HG03442 (cell line): ENCODE results near the gene MYD88.
A peak's percentile ranks its signal among the peaks of the same experiment; 100 is the strongest.
"Not testable (repeated sequence)": the region's sequence is repeated elsewhere in the genome, so short reads cannot be mapped to it uniquely, and the experiment has no call there.

Source experiments
- ATAC-seq: cut with Tn5 transposase; IDR thresholded peaks from one replicate; pipeline ENCODE4 v1.9.1; 2021; ENCODE audit warnings: mild to moderate bottlenecking, moderate library complexity; ENCODE audit not compliant: unreplicated experiment

The MYD88 gene

DNA sequence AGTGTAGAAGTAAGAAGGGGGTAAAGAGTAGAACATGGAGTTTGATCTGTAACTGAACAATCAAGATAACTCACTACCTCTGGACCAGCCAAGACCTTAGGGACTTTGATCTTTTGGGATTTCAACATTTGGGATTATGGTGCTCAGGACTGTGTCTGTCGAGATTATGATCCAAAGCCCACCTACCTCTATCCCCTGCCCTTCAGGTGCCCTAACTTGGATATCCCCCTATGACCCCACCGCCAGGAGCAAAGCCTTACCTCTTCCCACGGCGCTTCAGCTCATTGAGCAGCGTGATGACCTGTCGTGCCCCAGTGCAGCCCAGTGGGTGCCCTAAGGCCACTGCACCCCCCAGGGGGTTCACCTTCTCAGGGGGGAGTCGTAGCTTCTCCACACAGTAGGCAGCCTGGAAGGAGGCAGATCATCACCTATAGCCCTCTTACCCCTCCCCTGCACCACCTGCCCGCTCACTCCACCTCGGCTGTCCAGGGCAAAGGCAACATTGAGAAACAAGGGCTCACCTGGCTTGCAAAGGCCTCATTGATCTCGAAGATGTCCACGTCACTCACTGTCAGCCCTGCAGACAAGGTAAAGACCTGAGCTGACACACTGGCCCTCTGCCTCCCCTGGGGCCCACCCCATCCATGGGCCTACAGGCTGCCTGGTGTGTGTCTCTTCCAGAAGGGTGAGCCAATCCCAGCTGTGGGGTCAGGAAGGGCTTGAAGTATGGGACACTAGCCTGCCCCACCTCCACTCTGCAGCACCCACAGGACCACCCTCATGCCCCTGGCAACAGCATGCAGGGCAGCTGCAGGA, 12.9 kb upstream of the MYD88 start:
- no peak for ATAC-seq

DNA sequence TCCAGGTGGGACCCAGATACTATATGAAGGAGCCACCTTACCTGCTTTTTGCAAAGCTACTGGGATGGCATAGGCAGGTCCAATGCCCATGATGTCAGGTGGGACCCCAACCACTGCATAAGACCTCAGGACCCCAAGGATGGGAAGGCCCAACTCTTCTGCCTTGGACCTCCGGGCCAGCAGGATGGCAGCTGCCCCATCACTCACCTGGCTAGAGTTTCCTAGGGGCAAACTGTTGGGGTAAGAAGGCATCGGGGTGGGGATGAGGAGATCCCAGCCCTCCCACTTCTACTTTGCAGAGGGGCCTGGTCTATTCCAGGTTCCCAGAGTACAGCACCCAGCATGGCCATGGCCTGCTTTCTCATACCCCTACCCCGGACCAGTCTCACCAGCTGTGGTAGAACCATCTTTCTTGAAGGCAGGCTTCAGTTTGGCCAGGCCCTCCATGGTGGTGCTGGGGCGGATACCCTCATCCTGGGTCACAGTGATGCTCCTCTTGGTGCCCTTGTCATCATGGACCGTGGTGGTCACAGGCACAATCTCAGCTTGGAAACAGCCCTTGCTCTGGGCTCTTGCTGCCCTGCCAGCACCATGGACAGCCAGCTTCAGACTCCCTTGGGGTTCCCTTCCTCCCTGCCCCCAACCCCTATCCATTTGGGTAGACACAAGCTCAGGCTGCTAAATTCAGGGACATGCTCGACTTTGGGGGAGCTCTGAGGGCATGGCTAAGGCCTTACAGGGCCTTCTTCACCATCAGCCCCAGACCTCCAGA, 12.2 kb upstream of the MYD88 start:
- ATAC-seq, result no peak

DNA sequence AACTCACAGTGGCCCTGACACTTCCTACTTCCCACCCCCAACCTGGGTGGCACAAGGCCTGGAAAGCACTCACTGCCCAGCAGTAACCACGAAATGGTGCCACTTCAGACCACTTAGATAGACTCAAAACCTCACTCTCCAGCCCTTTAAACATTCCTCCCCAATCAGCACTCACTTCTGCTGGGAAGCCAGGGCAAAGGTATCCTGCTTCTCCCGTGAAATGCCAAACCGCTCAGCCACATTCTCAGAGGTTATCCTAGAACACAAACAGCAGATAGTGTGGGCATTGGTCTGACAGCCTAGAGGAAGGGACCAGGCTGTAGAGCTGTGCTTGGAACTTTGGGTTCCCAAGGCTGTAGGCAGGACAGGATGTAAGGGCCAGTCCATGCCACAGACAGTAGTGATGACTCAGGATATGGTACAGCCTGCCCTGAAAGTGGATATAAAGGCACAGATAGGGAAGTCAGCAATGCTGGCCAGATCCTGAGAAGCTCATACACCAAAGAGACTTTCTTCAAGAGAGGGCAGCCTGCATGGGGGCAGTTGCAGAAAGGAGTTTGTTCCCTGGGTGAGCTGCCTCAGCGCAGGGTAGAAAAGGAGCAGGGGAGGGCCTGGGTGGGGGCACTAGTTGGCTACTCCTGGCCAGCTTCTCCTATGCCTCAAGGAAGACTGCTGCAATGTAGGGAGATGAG, 10.7 kb upstream of the MYD88 start:
- no peak for ATAC-seq

DNA sequence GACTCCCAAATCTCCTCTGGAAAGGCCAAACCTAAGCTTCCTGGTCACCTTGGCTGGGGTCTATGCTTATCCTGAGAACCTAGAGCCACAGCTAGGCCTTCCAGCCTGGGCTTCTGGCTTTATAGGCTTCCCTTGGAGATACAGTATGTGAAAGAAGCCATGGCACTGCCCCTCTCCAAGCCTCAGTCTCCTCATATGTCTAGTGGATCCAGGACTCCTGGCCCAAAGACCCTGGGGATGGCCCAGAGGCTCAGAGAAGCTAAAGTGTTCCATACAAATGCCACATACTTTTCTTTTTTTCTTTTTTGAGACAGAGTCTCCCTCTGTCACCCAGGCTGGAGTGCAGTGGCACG, 10.2 kb upstream of the MYD88 start:
- ATAC-seq, result no peak

DNA sequence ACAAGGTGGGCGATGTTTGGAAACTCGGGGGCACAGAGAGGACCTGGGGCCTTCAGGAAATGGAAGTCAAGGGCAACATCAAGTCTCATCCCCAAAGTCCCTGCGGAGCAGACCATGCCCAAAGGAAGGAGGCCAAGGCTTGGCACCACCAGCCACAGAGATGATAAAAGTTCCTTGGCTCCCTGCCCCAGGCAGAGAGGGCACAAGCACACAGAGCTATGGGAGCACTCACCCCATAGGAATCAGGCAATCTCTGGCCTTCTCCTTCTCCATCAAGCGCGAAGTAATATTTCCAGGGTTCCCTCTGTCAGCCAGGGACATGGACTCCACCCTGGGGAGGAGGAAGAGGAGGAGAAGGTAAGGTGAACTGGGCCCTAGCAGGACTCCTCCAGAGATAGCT, 9.4 kb upstream of the MYD88 start:
- ATAC-seq, result no peak

DNA sequence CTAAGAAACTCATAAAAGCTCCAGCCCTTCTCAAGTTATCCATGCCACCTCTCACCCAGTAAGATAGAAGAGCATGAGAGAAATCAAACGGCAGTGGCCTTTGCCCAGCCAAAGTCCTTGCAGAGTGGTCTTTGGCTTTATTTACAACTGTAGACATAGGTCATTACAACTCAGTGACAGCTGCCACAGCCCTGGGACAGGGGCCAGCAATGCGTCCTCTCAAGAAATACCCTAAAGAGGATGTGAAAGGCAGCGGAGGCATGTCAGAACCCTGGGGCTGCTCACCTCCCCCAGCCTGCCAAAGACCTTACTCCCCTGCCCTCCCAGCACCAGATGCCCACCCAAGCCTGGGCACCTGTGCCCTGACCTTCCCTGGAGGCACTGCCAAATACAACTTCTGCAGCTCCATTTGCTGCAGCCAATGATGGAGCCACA, 7.8 kb upstream of the MYD88 start:
- ATAC-seq, result no peak

DNA sequence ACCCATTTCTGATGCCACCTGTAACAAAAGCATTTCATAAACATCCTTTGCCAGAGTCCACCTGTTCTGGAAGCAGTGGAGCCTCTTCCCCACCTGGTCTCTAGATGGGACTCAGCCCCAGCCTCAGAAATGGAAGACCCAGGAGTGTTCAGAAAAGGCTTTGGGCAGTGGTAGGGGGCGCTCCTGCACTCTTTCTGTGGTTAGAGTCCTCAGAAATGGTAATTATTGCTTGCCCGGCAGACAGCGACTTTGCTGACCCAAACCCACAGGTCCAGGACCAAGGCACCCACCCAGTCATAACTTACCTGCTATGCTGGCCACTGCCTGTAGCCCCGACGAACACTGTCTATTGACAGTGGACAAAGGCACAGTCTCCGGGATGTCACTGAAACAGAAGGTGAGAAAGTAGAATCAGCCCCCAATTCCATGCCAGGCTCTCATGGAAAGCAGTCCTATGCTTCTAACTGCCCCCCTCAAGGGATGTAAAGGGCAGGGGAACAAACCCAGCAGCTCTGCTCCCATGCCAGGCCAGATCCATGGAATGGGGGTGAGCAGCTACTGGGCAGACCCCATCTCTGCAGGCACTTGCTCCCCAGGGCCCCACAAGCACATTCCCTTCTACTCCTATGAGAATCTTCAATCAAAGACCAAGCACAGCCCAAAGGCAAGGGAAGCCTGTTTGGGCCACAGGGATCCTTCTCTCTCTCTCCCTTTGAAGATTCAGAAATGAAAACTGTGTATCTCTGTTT, 6.7 kb upstream of the MYD88 start:
- ATAC-seq, result no peak

DNA sequence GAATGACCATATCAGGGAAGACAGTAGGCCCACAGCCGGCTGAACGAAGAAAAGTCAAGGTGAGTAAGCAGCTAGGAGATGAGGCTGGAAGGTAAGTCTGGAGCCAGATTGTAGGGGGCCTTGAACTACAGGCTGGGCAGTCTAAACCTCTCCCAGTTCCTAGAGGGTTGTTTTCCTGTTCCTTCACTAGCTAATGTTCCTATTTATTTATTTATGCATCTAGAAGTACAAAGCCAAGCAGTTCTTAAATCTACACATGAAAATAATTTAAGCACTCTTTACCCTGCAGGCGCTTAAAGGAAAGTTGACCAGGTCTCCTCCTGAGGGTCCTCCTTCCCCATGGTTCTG, 5.3 kb upstream of the MYD88 start:
- ATAC-seq, result no peak

DNA sequence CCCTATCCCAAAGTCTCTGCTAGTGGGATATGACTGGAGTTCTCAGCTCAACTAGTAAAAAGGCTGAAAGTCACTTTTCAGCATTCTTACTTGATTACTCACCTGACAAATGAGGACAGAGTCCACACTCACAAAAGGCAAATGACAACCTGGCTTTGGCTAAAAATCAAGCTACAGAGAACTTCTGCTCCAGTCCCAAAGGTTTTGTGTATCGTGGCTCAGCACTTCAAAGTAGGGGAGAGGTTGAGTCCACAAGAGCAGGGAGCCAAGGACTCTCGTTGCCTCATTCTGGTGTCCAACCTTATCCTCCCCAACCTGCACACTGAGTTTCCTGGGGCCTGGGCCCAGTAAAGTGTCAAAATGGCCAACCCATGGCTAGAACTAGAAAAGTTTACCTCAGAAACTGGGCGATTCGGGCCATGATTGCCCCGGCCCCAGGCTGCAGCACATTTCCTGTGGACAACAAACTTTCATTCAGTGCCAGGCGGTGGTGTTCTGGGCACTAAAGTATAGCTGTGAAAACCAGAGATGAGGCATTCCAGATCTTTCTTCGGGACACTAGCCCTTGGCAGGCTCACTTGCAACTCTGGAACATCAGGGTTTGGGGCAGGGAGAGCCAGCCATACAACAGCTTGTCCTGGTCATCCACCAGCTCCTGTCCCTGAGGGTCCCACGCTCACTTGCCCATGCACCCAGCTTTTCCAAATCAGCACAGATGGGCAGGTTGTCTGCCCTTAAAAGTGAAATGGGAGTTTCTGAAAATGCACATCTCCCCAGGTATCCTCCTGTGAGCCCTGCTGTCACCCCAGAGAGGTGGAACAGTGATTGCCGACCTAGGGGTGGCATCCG, 4.7 kb upstream of the MYD88 start:
- no peak for ATAC-seq

DNA sequence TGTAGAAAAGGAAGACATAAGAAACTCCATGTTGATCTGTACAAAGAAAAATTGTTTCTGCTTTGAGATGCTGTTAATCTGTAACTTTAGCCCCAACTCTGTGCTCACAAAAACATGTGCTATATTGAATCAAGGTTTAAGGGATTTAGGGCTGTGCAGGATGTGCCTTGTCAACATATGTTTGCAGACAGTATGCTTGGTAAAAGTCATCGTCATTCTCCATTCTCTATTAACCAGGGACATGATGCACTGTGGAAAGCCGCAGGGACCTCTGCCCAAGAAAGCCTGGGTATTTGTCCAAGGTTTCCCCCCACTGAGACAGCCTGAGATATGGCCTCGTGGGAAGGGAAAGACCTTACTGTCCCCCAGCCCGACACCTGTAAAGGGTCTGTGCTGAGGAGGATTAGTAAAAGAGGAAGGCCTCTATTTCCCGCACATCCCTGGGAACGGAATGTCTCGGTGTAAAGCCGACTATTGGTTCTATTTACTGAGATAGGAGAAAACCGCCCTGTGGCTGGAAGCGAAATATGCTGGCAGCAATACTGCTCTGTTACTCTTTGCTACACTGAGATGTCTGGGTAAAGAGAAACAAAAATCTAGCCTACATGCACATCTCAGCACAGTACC, 3.8 kb upstream of the MYD88 start:
- ATAC-seq, result not testable (repeated sequence)

DNA sequence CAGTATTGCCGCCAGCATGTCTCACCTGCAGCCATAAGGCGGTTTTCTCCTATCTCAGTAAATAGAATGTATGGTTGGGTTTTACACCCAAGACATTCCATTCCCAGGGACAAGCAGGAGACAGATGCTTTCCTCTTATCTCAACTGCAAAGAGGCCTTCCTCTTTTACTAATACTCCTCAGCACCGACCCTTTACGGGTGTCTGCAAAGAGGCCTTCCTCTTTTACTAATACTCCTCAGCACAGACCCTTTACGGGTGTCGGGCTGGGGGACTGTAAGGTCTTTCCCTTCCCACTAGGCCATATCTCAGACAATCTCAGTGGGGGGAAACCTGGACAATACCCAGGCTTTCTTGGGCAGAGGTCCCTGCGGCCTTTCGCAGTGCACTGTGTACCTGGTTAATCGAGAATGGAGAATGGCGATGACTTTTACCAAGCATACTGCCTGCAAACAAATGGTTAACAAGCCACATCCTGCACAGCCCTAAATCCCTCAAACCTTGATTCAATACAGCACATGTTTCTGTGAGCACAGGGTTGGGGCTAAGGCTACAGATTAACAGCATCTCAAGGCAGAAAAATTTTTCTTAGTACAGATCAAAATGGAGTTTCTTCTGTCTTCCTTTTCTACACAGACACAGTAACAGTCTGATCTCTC, 2.7 kb upstream of the MYD88 start:
- not testable (repeated sequence) for ATAC-seq

DNA sequence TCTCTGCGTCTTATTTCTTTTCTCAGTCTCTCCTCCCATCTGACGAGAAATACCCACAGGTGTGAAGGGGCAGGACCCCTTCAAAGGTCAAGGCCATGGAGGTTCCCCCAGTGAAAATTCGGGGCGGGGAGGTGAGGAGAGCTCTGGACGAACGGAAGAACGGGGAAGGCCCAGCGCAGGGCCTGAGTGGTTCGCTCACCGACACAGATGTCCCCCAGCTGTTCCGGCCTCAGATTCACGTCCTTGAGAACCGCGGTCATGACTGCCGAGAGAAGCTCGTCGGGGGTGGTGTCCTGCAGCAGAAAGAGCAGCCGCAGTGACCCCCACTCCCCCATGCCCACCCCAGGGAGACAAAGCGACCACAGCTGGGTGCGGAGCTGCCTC, 2.1 kb upstream of the MYD88 start:
- no peak for ATAC-seq

DNA sequence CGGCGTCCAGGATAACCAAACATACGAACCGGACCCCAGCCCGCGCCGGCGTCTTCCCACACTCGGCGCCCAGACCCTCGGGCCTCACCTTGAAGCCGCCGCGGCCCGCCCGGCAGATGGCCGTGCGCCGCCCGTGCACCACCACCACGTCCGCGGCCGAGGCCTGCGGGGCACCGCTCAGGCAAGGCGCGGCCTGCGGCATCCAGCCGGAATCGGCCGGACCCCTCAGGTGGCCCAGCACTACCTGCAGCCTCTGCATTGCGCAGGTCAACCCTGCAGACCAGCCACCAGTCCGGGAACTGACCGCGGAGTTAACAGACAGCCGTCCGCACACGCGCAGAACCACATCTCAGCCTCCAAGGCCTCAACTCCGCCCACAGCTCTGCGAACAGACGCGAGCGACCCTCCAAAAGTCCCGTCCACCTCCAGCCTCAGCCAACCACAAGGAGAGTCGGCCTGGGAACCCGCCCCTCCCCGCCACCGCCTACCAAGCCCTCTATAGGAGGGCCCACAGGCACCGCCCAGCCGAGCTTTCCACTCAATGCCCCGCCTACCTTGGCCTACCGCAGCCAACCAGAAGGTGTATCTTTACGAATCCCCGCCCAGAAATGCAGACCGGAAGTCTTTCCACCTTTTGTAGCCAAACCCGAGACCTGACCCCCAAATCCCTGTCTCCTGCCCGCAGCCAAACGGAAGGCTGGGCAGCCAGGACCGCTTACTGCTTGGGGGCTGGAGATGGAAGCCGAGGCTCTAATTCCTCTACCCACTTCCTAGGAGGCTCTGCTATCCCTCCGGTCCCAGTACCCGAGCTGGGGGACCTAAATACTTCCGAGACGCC, 1.5 kb upstream of the MYD88 start, which contains the start of gene ACAA1:
ACAA1 (minus strand) TSS at position 351 of the 838 bp plus-strand sequence; CDS start at position 259, 92 bp downstream.
- ATAC-seq, result peak; percentile 86

DNA sequence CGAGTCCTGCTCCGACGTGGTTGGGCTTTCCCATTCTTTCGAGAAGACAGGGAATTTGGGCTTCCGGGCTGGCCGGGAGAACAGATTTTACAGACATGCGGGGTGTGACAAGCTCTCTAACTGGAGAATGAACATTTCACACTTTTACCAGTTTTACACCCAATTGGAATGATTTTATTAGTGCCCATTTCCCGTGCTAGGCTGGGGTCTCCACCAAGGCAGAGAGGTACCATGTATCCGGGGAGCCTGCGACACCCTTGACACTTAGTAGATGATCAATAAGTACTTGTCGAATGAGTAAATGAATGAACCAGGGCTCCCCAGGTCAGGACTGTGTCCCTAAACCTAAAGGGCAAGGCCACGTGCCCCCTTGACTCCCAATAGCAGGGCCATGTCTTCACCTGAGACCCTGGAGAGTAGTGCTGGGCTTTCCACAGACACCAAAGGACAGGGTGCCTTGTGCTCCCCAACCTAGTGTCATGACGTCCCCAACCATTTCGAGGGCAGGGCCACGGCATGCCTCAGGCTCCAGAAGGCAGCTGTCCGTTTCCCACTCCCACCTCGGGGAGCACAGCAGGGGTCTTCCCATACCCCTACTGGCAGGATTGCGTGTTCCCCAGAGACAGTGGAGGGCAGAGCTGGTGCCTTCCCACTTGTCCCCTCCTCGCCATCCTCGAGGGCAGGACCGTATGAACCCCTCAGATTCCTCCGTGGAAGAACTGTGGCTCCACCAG, 679 bp upstream of the MYD88 start:
- no peak for ATAC-seq

DNA sequence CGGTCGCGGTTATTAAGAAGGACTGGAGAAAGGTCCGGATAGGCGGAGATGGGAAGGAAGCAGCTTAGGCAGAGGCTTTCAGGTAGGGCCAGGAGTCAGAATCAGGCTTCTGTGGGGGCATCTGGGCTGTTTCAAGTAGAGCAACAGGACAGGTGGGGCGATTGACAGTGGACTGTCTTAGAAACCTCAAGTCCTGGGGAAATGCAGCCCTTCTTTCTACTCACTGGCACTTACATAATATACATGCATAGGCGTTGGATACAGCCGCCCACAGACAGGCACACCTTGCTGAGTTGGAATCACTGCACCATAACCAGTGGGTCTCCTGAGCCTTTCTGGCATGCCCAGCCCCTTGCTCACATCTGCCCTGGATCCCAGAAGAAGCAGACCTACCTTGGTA, 730 bp downstream of the MYD88 start:
- no peak for ATAC-seq

DNA sequence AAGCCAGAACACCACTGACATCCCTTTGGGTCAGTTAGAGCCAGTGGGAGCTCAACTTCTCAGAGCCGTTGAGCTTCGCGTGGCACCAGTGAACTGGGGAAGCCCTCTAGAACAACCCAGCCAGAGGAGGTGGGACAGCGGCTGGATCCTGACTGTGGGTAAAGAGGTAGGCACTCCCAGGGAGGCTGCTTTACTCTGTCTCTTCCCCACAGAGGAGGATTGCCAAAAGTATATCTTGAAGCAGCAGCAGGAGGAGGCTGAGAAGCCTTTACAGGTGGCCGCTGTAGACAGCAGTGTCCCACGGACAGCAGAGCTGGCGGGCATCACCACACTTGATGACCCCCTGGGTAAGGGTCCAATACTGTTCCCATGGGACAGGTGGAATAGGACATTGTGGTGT, 1.2 kb downstream of the MYD88 start:
- no peak for ATAC-seq

DNA sequence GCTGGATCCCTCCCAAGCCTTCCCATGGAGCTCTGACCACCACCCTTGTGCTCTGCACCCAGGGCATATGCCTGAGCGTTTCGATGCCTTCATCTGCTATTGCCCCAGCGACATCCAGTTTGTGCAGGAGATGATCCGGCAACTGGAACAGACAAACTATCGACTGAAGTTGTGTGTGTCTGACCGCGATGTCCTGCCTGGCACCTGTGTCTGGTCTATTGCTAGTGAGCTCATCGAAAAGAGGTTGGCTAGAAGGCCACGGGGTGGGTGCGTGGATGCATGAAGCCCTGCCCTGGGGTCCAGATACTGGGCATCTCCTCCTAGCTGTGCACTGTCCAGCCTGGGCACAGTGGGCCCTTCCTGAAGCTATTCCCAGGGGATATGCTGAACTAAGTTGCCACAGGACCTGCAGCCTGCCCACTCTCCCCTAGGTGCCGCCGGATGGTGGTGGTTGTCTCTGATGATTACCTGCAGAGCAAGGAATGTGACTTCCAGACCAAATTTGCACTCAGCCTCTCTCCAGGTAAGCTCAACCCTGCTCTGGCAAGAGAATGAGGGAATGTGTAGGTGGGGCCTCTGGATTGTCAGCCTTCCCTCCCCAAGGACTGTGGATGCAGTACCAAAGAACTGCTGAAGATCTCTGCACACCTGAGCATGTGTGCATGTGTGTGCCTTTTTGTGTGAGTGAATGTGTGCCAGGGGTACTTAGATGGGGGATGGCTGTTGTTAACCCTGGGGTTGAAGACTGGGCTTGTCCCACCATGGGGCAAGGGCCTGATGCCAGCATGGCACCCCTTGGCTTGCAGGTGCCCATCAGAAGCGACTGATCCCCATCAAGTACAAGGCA, 2.1 kb downstream of the MYD88 start:
- no peak for ATAC-seq
